Skeletal muscle satellite cell (primary cell): ENCODE results near the gene CELF4.

Experiments
- H3K27me3 ChIP-seq: 2 replicates; pipeline ENCODE4 v1.7.0; 2013; ENCODE audit warnings: low read length; ENCODE audit not compliant: control insufficient read depth, insufficient read depth
- H3K36me3 ChIP-seq: 2 replicates; pipeline ENCODE4 v1.7.0; 2013; ENCODE audit warnings: mild to moderate bottlenecking, control low read depth, low read length; ENCODE audit not compliant: insufficient read depth
- H3K4me1 ChIP-seq: 2 replicates; pipeline ENCODE4 v1.7.0; 2013; ENCODE audit warnings: low read length; ENCODE audit not compliant: control insufficient read depth, insufficient read depth
- H3K4me2 ChIP-seq: 2 replicates; pipeline ENCODE4 v1.7.0; 2013; ENCODE audit warnings: mild to moderate bottlenecking, low read length
- H3K4me3 ChIP-seq: 2 replicates; pipeline ENCODE4 v1.7.0; 2013; ENCODE audit warnings: low read length
- H3K9ac ChIP-seq: 2 replicates; pipeline ENCODE4 v1.7.0; 2013; ENCODE audit warnings: mild to moderate bottlenecking, low read depth, low read length, moderate library complexity
- H3K9me3 ChIP-seq: replicated peaks from 2 replicates; pipeline ENCODE4 v1.7.0; 2013; ENCODE audit warnings: mild to moderate bottlenecking, control low read depth, low read length

Gene CELF4

GRCh38 chr18:37390687-37391086, 174.9 kb downstream of the CELF4 start:
- H3K4me1 ChIP-seq = peaks cover 10% of the 10 kb centered on the region
- H3K27me3 ChIP-seq = peaks cover 15% of the 10 kb centered on the region
- H3K4me2 ChIP-seq = no peak overlapping the region

GRCh38 chr18:37389684-37390368, 175.8 kb downstream of the CELF4 start:
- no peaks in the 10 kb centered on the region for H3K36me3 ChIP-seq
- peaks cover 7% of the 10 kb centered on the region for H3K4me1 ChIP-seq
- H3K4me2 ChIP-seq = no peak overlapping the region
- no peak overlapping the region for H3K4me3 ChIP-seq
- no peak overlapping the region for H3K9ac ChIP-seq
- H3K9me3 ChIP-seq = no peaks in the 10 kb centered on the region
- H3K27me3 ChIP-seq = peaks cover 15% of the 10 kb centered on the region

More at GRCh38 chr18:37390687-37391086, 174.9 kb downstream of the CELF4 start:
- H3K9me3 ChIP-seq = no peaks in the 10 kb centered on the region
- H3K4me3 ChIP-seq = no peak overlapping the region
- no peak overlapping the region for H3K9ac ChIP-seq
- no peaks in the 10 kb centered on the region for H3K36me3 ChIP-seq

GRCh38 chr18:37389041-37389440, 176.6 kb downstream of the CELF4 start:
- H3K27me3 ChIP-seq = peaks cover 22% of the 10 kb centered on the region
- no peak overlapping the region for H3K4me3 ChIP-seq
- H3K4me1 ChIP-seq = no peaks in the 10 kb centered on the region
- no peak overlapping the region for H3K9ac ChIP-seq
- no peak overlapping the region for H3K4me2 ChIP-seq
- no peaks in the 10 kb centered on the region for H3K9me3 ChIP-seq
- no peaks in the 10 kb centered on the region for H3K36me3 ChIP-seq

- no peak overlapping the region for H3K4me2 ChIP-seq
- H3K9ac ChIP-seq = no peak overlapping the region
- no peak overlapping the region for H3K4me3 ChIP-seq
- no peaks in the 10 kb centered on the region for H3K9me3 ChIP-seq
- H3K4me1 ChIP-seq = no peaks in the 10 kb centered on the region
- H3K27me3 ChIP-seq = peaks cover 28% of the 10 kb centered on the region
- H3K36me3 ChIP-seq = no peaks in the 10 kb centered on the region
Observed at GRCh38 chr18:37388413-37388812, 177.2 kb downstream of the CELF4 start.

- Histone ChIP-seq H3K4me2 (no peak overlapping the region), H3K4me1 (no peaks in the 10 kb centered on the region), H3K9ac (no peak overlapping the region), H3K27me3 (peaks cover 33% of the 10 kb centered on the region), H3K4me3 (no peak overlapping the region), H3K36me3 (no peaks in the 10 kb centered on the region), H3K9me3 (no peaks in the 10 kb centered on the region)
Observed at GRCh38 chr18:37385846-37386778, 179.5 kb downstream of the CELF4 start.

GRCh38 chr18:37383846-37384595, 181.6 kb downstream of the CELF4 start:
- Histone ChIP-seq H3K4me1 (no peaks in the 10 kb centered on the region), H3K9me3 (no peaks in the 10 kb centered on the region), H3K4me3 (no peak overlapping the region), H3K9ac (no peak overlapping the region), H3K36me3 (no peaks in the 10 kb centered on the region), H3K27me3 (peaks cover 35% of the 10 kb centered on the region), H3K4me2 (no peak overlapping the region)

GRCh38 chr18:37383036-37383785, 182.4 kb downstream of the CELF4 start:
- Histone ChIP-seq H3K9ac (no peak overlapping the region), H3K36me3 (no peaks in the 10 kb centered on the region), H3K9me3 (no peaks in the 10 kb centered on the region), H3K4me3 (no peak overlapping the region), H3K27me3 (peaks cover 39% of the 10 kb centered on the region), H3K4me1 (no peaks in the 10 kb centered on the region), H3K4me2 (no peak overlapping the region)

GRCh38 chr18:37381554-37381953, 184.0 kb downstream of the CELF4 start:
- no peak overlapping the region for H3K4me2 ChIP-seq
- H3K4me1 ChIP-seq = no peaks in the 10 kb centered on the region
- H3K9me3 ChIP-seq = no peaks in the 10 kb centered on the region
- peaks cover 42% of the 10 kb centered on the region for H3K27me3 ChIP-seq
- no peak overlapping the region for H3K4me3 ChIP-seq
- H3K9ac ChIP-seq = no peak overlapping the region
- H3K36me3 ChIP-seq = no peaks in the 10 kb centered on the region

- H3K4me3 ChIP-seq = no peak overlapping the region
- H3K36me3 ChIP-seq = no peaks in the 10 kb centered on the region
- H3K4me2 ChIP-seq = no peak overlapping the region
- no peak overlapping the region for H3K9ac ChIP-seq
- no peaks in the 10 kb centered on the region for H3K9me3 ChIP-seq
- no peaks in the 10 kb centered on the region for H3K4me1 ChIP-seq
- H3K27me3 ChIP-seq = peaks cover 48% of the 10 kb centered on the region
Observed at GRCh38 chr18:37380546-37381110, 185.0 kb downstream of the CELF4 start.

- no peak overlapping the region for H3K4me2 ChIP-seq
- H3K4me1 ChIP-seq = no peaks in the 10 kb centered on the region
- peaks cover 39% of the 10 kb centered on the region for H3K27me3 ChIP-seq
- H3K4me3 ChIP-seq = no peak overlapping the region
- no peaks in the 10 kb centered on the region for H3K36me3 ChIP-seq
- no peak overlapping the region for H3K9ac ChIP-seq
- H3K9me3 ChIP-seq = no peaks in the 10 kb centered on the region
Observed at GRCh38 chr18:37378336-37379010, 187.1 kb downstream of the CELF4 start.
